NCI-H2196 (cell line): ENCODE results near the gene TBC1D1.

Source experiments
- DNase-seq: peaks from one replicate; lab custom pipeline; 2025; ENCODE audit not compliant: unreplicated experiment; lab: John Stamatoyannopoulos, UW

Gene TBC1D1

GRCh38 chr4:38141808-38142500 lies 251.1 kb downstream of the TBC1D1 start:
- DNase-seq, result no peak

- no peak for DNase-seq
Measured at GRCh38 chr4:38144031-38144430, 253.1 kb downstream of the TBC1D1 start.

- DNase-seq, result no peak
Measured at GRCh38 chr4:38145033-38145678, 254.3 kb downstream of the TBC1D1 start.

GRCh38 chr4:38145741-38146140 lies 254.9 kb downstream of the TBC1D1 start:
- no peak for DNase-seq

- DNase-seq, result no peak
Measured at GRCh38 chr4:38146383-38146782, 255.5 kb downstream of the TBC1D1 start.

GRCh38 chr4:38149472-38149996 lies 258.6 kb downstream of the TBC1D1 start:
- DNase-seq, result no peak

GRCh38 chr4:38149997-38150671 lies 259.2 kb downstream of the TBC1D1 start:
- DNase-seq, result no peak

GRCh38 chr4:38150766-38151165 lies 259.9 kb downstream of the TBC1D1 start:
- no peak for DNase-seq

- DNase-seq, result no peak
Measured at GRCh38 chr4:38151873-38152272, 261.0 kb downstream of the TBC1D1 start.

GRCh38 chr4:38152305-38152704 lies 261.4 kb downstream of the TBC1D1 start:
- no peak for DNase-seq

- DNase-seq, result no peak
Measured at GRCh38 chr4:38152721-38153386, 262.0 kb downstream of the TBC1D1 start.

- DNase-seq, result no peak
Measured at GRCh38 chr4:38153387-38153760, 262.5 kb downstream of the TBC1D1 start.

- peak; percentile 15 for DNase-seq
Measured at GRCh38 chr4:38154252-38154651, 263.4 kb downstream of the TBC1D1 start.

- DNase-seq, result no peak
Measured at GRCh38 chr4:38154681-38155588, 264.1 kb downstream of the TBC1D1 start.

GRCh38 chr4:38155589-38156294 lies 264.9 kb downstream of the TBC1D1 start:
- DNase-seq, result no peak

GRCh38 chr4:38157592-38157991 lies 266.7 kb downstream of the TBC1D1 start:
- DNase-seq, result no peak

- peak; percentile 83 for DNase-seq
Measured at GRCh38 chr4:38160487-38161207, 269.8 kb downstream of the TBC1D1 start.

- no peak for DNase-seq
Measured at GRCh38 chr4:38161208-38162113, 270.6 kb downstream of the TBC1D1 start.
